Lower lobe of right lung (tissue), 2 donors: ENCODE data around the gene KCNK10. TPM values are rescaled to one million over a fixed set of nuclear protein-coding genes. Genes with fewer than 3 reads are reported as not detected.

Experiments used
- ATAC-seq, 2 donors: fragments of 200-7000 bp; cut with Tn5 transposase; one replicate each; pipeline ENCODE4 v1.9.1; 2020 to 2022; ENCODE audit warnings: mild to moderate bottlenecking in 2 of 2, moderate library complexity in 2 of 2
- DNase-seq: peaks from one replicate; pipeline ENCODE4 v3.0.0-alpha.2; 2020
- H3K27ac ChIP-seq: fragments of 200-600 bp; one replicate; pipeline ENCODE4 v1.8.0; 2022
- H3K27me3 ChIP-seq: fragments of 200-600 bp; one replicate; pipeline ENCODE4 v1.8.0; 2022; ENCODE audit warnings: low read depth
- H3K36me3 ChIP-seq: fragments of 200-600 bp; one replicate; pipeline ENCODE4 v1.8.0; 2022; ENCODE audit warnings: mild to moderate bottlenecking
- H3K4me1 ChIP-seq: fragments of 200-600 bp; one replicate; pipeline ENCODE4 v1.8.0; 2022
- H3K4me3 ChIP-seq: fragments of 200-600 bp; one replicate; pipeline ENCODE4 v1.8.0; 2022; ENCODE audit warnings: mild to moderate bottlenecking
- H3K9me3 ChIP-seq: fragments of 200-600 bp; one replicate; pipeline ENCODE4 v1.8.0; 2022
- intact Hi-C: fragments of 100-400 bp; cut with DNase I; formaldehyde crosslinking; loops from one replicate; pipeline ENCODE4 v1.11.0; 2022
- total RNA-seq: library from RNA; stranded (reverse); fragmentation: NEBNext Ultra II Directional; extraction: Animal tissue kit (Norgen Biotek cat#: 25700); gene quantifications from one replicate; pipeline ENCODE4 v1.2.1, GENCODE V29; 2021
- TF ChIP-seq, protein P1 (sequence below): fragments of 200-600 bp; IDR thresholded peaks from one replicate; pipeline ENCODE4 v1.8.0; 2022; ENCODE audit warnings: antibody characterized with exemption, mild to moderate bottlenecking
- donor health status: DM: no; HTN: yes; CAD: no; lungs with severe emphysema.

Gene KCNK10
- total RNA-seq, 1 donor from 2014 or later, result not detected

DNA sequence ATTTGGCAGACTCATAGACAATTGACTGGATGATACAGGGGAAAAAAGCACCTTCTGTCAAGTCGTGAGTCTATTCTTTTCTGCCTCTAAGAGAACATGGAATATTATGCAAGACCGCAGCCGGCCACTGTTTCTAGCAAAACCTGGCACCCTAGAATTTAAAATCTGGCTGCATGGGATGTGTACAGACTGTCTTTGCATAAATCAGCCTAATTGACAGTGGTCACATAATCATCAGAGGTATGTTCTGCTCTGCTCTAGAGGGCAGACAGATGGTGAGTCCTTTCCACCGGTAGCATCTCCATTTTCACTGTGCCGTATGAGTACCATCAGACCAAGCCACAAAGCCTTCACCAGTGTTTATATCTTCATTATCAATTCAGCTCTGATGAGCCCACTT lies 80.6 kb downstream of the KCNK10 start:
- no peak for ATAC-seq
- no peak overlapping the region for H3K4me3 ChIP-seq
- intact Hi-C loops, result no loop called here
- no peaks in the 10 kb centered on the region for H3K9me3 ChIP-seq
- H3K36me3 ChIP-seq, result no peaks in the 10 kb centered on the region
- H3K4me1 ChIP-seq, result no peaks in the 10 kb centered on the region
- no peaks in the 10 kb centered on the region for H3K27me3 ChIP-seq
- no peak for DNase-seq
- H3K27ac ChIP-seq, result no peak overlapping the region
- TF ChIP-seq, protein P1, sequence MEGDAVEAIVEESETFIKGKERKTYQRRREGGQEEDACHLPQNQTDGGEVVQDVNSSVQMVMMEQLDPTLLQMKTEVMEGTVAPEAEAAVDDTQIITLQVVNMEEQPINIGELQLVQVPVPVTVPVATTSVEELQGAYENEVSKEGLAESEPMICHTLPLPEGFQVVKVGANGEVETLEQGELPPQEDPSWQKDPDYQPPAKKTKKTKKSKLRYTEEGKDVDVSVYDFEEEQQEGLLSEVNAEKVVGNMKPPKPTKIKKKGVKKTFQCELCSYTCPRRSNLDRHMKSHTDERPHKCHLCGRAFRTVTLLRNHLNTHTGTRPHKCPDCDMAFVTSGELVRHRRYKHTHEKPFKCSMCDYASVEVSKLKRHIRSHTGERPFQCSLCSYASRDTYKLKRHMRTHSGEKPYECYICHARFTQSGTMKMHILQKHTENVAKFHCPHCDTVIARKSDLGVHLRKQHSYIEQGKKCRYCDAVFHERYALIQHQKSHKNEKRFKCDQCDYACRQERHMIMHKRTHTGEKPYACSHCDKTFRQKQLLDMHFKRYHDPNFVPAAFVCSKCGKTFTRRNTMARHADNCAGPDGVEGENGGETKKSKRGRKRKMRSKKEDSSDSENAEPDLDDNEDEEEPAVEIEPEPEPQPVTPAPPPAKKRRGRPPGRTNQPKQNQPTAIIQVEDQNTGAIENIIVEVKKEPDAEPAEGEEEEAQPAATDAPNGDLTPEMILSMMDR, result no peak

DNA sequence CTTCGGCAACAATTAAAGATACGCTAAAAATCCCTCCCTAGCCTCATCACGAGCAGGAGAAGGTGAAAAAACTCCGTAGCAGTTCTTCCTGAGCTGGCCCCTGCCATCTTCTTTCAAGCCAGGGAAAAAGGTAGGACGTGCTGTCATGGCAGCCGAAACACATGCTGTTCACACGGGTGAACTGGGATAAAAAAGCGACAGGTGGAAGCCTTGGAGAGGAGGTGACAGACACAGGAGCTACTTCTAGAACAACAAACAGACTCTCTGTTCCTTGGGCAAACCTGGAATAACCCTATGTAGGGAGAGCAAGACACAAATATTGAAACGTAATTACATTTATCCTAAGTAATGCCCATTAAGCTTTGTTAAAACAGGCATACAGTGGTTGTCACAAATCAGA lies 81.3 kb downstream of the KCNK10 start:
- H3K27me3 ChIP-seq, result no peaks in the 10 kb centered on the region
- no peak overlapping the region for H3K4me3 ChIP-seq
- intact Hi-C loops, result no loop called here
- H3K4me1 ChIP-seq, result no peaks in the 10 kb centered on the region
- no peaks in the 10 kb centered on the region for H3K9me3 ChIP-seq
- ATAC-seq (no peak), DNase-seq (no peak)
- no peaks in the 10 kb centered on the region for H3K36me3 ChIP-seq
- TF ChIP-seq, protein P1, result no peak
- H3K27ac ChIP-seq, result no peak overlapping the region

DNA sequence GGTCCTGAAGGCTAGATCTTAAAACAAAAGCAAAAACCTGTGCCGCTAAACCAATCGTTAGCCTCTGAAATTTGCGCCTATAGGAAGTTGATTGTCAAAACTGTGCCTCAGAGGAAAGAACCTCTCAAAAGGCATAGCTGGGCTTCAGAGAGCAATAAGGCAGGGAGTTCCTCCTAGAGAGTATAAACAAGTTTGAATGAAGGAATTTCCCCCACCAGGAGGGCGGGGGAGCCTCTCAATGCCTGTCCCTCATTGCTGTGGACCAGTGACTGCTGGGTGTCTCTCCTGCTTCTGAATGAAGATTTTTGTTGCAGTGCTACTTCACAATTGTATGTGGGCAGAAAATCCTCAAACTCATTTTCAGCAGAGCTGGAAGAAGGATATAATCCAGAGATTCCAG lies 88.6 kb downstream of the KCNK10 start:
- ATAC-seq (no peak), DNase-seq (no peak)
- Histone ChIP-seq H3K9me3 (no peaks in the 10 kb centered on the region), H3K27ac (no peak overlapping the region), H3K4me1 (no peaks in the 10 kb centered on the region), H3K36me3 (no peaks in the 10 kb centered on the region), H3K27me3 (no peaks in the 10 kb centered on the region), H3K4me3 (no peak overlapping the region)
- TF ChIP-seq, protein P1, result no peak
- intact Hi-C loops, result no loop called here

DNA sequence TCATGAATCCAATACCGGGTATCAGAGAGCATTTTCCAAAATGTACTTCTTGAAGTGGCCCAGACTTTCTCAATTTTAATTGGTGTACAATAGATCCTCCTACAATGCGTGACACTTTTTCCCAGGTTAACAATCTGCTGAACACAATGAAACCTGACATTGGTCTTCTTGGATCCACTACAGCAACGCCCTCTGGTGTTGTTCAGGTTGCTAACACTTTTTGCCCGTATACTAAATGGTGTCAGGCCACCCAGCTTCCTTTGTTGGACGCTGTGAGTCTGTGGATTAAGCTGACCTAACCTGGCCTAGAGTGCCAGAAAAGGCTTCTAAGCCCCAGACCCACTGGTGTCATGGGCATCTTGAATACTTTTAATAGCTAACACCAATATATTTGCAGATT lies 89.2 kb downstream of the KCNK10 start:
- H3K4me1 ChIP-seq, result no peaks in the 10 kb centered on the region
- intact Hi-C loops, result no loop called here

DNA sequence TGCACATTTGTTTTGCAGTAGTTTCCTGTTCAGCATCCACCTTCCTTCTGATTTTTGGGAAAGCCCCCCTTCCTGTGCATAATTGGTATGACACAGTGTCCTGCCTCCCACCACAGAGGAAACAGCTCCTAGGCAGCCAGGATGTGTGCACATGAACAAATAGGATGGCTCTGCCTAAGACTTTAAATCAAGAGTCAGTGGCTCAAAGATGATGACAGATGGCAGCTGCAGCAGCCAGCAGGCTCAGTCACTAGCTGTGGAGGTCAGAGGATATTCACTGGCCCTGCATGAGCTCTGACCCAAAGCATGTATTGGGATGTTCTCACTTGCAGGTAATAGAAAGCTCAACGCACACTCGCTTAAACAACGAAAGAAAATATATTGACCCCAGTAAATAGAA lies 90.3 kb downstream of the KCNK10 start:
- no peaks in the 10 kb centered on the region for H3K9me3 ChIP-seq
- ATAC-seq (no peak), DNase-seq (no peak)
- H3K4me3 ChIP-seq, result no peak overlapping the region
- H3K27me3 ChIP-seq, result no peaks in the 10 kb centered on the region
- no peaks in the 10 kb centered on the region for H3K4me1 ChIP-seq
- no peaks in the 10 kb centered on the region for H3K36me3 ChIP-seq
- TF ChIP-seq, protein P1, result no peak
- intact Hi-C loops, result no loop called here
- H3K27ac ChIP-seq, result no peak overlapping the region

More for the DNA sequence above, 89.2 kb downstream of the KCNK10 start:
- Histone ChIP-seq H3K27ac (no peak overlapping the region), H3K36me3 (no peaks in the 10 kb centered on the region), H3K9me3 (no peaks in the 10 kb centered on the region), H3K4me3 (no peak overlapping the region), H3K27me3 (no peaks in the 10 kb centered on the region)
- TF ChIP-seq, protein P1, result no peak
- ATAC-seq, result no peak
- no peak for DNase-seq

DNA sequence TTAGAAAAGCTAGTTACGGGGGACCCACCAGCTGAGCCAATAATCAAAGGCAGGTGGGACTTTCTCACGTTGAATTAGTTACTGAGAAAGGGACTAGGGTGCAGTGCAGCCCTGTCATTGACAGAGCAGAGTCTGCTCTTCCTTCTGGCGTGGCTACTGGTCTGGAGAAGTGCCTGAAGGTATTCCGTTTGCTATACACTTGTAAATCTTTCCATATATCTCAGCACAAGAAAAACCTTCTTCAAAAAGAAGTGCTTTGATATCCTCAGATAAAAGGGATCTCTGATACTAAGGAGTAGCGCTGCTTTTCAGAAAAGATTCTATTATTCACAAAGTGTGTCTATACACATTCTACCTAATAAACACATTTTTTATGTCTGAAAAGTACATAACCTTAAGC lies 91.5 kb downstream of the KCNK10 start:
- Histone ChIP-seq H3K27ac (no peak overlapping the region), H3K4me3 (no peak overlapping the region), H3K36me3 (no peaks in the 10 kb centered on the region), H3K4me1 (no peaks in the 10 kb centered on the region), H3K27me3 (no peaks in the 10 kb centered on the region), H3K9me3 (no peaks in the 10 kb centered on the region)
- DNase-seq (no peak), ATAC-seq (no peak)
- intact Hi-C loops, result no loop called here
- TF ChIP-seq, protein P1, result no peak
